Epithelial cell of proximal tubule (primary cell): ENCODE data around the gene TADA2A. TPM values are rescaled to one million over a fixed set of nuclear protein-coding genes. Genes with fewer than 3 reads are reported as not detected.

Experiments
- DNase-seq: peaks from one replicate; pipeline ENCODE4 v3.0.0-alpha.2; 2011; ENCODE audit warnings: low read depth
- H3K4me3 ChIP-seq: 2 replicates; pipeline ENCODE4 v1.5.1; 2011; ENCODE audit warnings: low read depth, mild to moderate bottlenecking, low read length
- total RNA-seq: library from RNA; depleted of rRNA; stranded (reverse); fragments of >200 nt; gene quantifications from 2 replicates; pipeline ENCODE4 v1.2.3, GENCODE V29; 2015
- TF ChIP-seq, protein P1 (sequence below): conservative IDR thresholded peaks from 2 replicates; pipeline ENCODE4 v1.5.1; 2012; ENCODE audit warnings: low read depth, mild to moderate bottlenecking, low read length

TADA2A gene
- total RNA-seq, 1 donor from 2014 or later: 10.4 TPM

DNA sequence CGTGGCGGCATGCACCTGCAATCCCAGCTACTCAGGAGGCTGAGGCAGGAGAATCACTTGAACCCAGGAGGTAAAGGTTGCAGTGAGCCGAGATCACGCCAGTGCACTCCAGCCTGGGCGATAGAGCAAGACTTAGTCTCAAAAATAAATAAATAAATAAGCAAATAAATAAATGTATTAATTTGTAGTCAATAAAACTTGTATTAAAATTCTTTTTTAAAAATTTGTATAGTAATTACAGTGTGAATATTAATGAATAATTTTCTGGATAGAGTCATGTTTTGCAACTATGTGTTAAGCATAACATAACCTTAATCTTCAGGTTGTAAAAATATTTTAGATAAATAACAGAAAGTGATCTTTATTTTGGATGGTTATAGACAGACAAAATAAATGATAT, 55.8 kb downstream of the TADA2A start:
- TF ChIP-seq, protein P1, sequence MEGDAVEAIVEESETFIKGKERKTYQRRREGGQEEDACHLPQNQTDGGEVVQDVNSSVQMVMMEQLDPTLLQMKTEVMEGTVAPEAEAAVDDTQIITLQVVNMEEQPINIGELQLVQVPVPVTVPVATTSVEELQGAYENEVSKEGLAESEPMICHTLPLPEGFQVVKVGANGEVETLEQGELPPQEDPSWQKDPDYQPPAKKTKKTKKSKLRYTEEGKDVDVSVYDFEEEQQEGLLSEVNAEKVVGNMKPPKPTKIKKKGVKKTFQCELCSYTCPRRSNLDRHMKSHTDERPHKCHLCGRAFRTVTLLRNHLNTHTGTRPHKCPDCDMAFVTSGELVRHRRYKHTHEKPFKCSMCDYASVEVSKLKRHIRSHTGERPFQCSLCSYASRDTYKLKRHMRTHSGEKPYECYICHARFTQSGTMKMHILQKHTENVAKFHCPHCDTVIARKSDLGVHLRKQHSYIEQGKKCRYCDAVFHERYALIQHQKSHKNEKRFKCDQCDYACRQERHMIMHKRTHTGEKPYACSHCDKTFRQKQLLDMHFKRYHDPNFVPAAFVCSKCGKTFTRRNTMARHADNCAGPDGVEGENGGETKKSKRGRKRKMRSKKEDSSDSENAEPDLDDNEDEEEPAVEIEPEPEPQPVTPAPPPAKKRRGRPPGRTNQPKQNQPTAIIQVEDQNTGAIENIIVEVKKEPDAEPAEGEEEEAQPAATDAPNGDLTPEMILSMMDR: no peak
- DNase-seq: no peak
- H3K4me3 ChIP-seq: no peak overlapping the region

GRCh38 chr17:37463039-37463438, 56.4 kb downstream of the TADA2A start:
- TF ChIP-seq, protein P1: no peak
- no peak for DNase-seq
- no peak overlapping the region for H3K4me3 ChIP-seq

DNA sequence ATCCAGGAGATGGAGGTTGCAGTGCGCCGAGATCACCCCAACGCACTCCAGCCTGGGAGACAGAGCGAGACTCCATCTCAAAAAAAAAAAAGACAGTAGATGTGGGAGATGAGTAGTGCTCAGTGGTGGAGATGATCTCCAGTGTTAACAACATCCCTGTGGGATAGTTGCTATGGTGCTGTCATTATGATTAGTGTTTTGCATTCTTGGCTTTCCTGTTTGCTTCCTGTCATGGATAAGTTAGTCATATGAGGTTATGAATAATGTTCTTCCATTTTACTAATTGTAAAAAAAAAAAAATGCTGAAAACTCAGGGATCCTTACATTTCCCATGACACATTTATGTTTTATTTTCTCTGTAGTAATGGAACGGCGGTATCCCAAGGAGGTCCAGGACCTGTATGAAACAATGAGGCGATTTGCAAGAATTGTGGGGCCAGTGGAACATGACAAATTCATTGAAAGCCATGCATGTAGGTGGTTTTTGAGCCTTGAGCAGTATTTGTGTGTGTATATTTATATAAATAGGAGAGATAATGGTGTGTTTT, 58.5 kb downstream of the TADA2A start:
- TF ChIP-seq, protein P1: no peak
- no peak for DNase-seq
- H3K4me3 ChIP-seq: no peak overlapping the region

DNA sequence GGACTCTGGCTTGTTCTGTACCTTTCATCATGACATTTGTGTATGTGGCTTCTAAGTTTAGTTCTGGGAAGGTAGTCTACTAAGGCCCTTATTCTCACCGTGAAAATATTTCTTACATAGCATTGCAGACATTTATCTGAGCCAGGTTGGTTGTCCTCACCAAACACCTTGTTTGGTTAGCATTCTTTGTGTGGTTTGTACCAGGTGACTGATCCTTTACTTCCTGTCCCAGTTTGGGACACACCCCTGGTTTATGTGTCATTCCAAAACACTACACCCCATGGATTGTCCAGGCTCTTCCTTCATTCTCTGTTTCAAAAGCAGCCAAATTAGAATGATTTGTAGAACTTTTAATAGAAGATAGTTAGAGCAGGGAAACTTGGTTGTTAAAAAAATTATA, 59.8 kb downstream of the TADA2A start:
- no peak for DNase-seq
- TF ChIP-seq, protein P1: no peak
- no peak overlapping the region for H3K4me3 ChIP-seq

- no peak overlapping the region for H3K4me3 ChIP-seq
- TF ChIP-seq, protein P1: no peak
- no peak for DNase-seq
Observed at GRCh38 chr17:37470181-37470580, 63.5 kb downstream of the TADA2A start.

- no peak overlapping the region for H3K4me3 ChIP-seq
- TF ChIP-seq, protein P1: no peak
- no peak for DNase-seq
Observed at GRCh38 chr17:37475731-37476420, 69.2 kb downstream of the TADA2A start.
